H1 (cell line): Measurements from ENCODE around the gene TKFC. TPM values are rescaled to one million over a fixed set of nuclear protein-coding genes. Genes with fewer than 3 reads are reported as not detected.
"Not testable (repeated sequence)": the region's sequence is repeated elsewhere in the genome, so short reads cannot be mapped to it uniquely, and the experiment has no call there.

Experiments
- CTCF ChIA-PET: fragments of 300-600 bp; sonication (Branson Sonifier 250); formaldehyde crosslinking; loops from one replicate; lab custom pipeline; 2021; ENCODE audit not compliant: partially characterized antibody; lab: Charles Lee
- POLR2A ChIA-PET: fragments of 300-600 bp; sonication (Branson Sonifier 250); formaldehyde crosslinking; loops from one replicate; lab custom pipeline; 2021; ENCODE audit warnings: inconsistent platforms; ENCODE audit not compliant: partially characterized antibody; lab: Charles Lee
- DNase-seq, 2 experiments: peaks; one replicate each; pipeline versions ENCODE4 v3.0.0 to v3.0.0-alpha.2; 2010 to 2022; ENCODE audit warnings: low spot score in 2 of 2, low read depth in 1 of 2, mixed read lengths in 1 of 2
- FAIRE-seq: peaks from 2 replicates; lab custom pipeline; 2011; peaks lifted over from hg19 to GRCh38; lab: Jason Lieb, UNC
- H2AFZ ChIP-seq: 2 replicates; pipeline ENCODE4 v1.8.1; 2012; ENCODE audit warnings: low read length, inconsistent platforms
- H2AK5ac ChIP-seq: 2 replicates; pipeline ENCODE4 v1.6.1; 2013; ENCODE audit warnings: low read depth, low read length
- H2BK120ac ChIP-seq: replicated peaks from 2 replicates; pipeline ENCODE3; 2013; ENCODE audit warnings: low read depth, low read length, inconsistent platforms
- H2BK12ac ChIP-seq: 2 replicates; pipeline ENCODE4 v1.6.1; 2013; ENCODE audit warnings: low read depth, low read length
- H2BK15ac ChIP-seq: 2 replicates; pipeline ENCODE4 v1.6.1; 2013; ENCODE audit warnings: low read length
- H2BK20ac ChIP-seq: 2 replicates; pipeline ENCODE4 v1.6.1; 2013; ENCODE audit warnings: low read length
- H2BK5ac ChIP-seq: 2 replicates; pipeline ENCODE4 v1.6.1; 2013; ENCODE audit warnings: low read depth, low read length
- H3K14ac ChIP-seq: 2 replicates; pipeline ENCODE4 v1.6.1; 2013; ENCODE audit warnings: inconsistent platforms; ENCODE audit not compliant: insufficient read length
- H3K18ac ChIP-seq: 2 replicates; pipeline ENCODE4 v1.6.1; 2013; ENCODE audit warnings: low read length; ENCODE audit errors: extremely low read depth
- H3K23ac ChIP-seq: 2 replicates; pipeline ENCODE4 v1.6.1; 2013; ENCODE audit warnings: inconsistent platforms; ENCODE audit not compliant: insufficient read length
- H3K23me2 ChIP-seq: 2 replicates; pipeline ENCODE4 v1.6.1; 2013; ENCODE audit warnings: low read depth, low read length
- H3K27ac ChIP-seq: 2 replicates; pipeline ENCODE4 v1.6.1; 2011; ENCODE audit warnings: low read depth, low read length, inconsistent platforms
- H3K27me3 ChIP-seq, 4 experiments: replicated peaks in 1 of 4; 1 replicate in 1 of 4; 2 replicates in 3 of 4; pipeline versions ENCODE4 v1.6.1 to v1.8.1; 2011 to 2013; ENCODE audit warnings: low read length in 3 of 4, mild to moderate bottlenecking in 3 of 4, inconsistent platforms in 2 of 4, mixed read lengths in 2 of 4, moderate library complexity in 1 of 4; ENCODE audit not compliant: control insufficient read depth in 3 of 4, insufficient read depth in 3 of 4; ENCODE audit errors: extremely low read depth in 1 of 4
- H3K36me3 ChIP-seq, 4 experiments: 2 replicates each; pipeline versions ENCODE4 v1.6.1 to v1.8.1; 2011 to 2013; ENCODE audit warnings: mild to moderate bottlenecking in 4 of 4, low read length in 3 of 4, moderate library complexity in 2 of 4, control low read depth in 1 of 4, inconsistent platforms in 1 of 4; ENCODE audit not compliant: insufficient read depth in 4 of 4, control insufficient read depth in 2 of 4
- H3K4ac ChIP-seq: replicated peaks from 2 replicates; pipeline ENCODE3; 2013; ENCODE audit warnings: low read length, low read depth, mixed read lengths, inconsistent platforms; ENCODE audit not compliant: insufficient read length
- H3K4me1 ChIP-seq, 4 experiments: replicated peaks in 1 of 4; 1 replicate in 1 of 4; 2 replicates in 3 of 4; pipeline versions ENCODE4 v1.6.1 to v1.8.1; 2011 to 2013; ENCODE audit warnings: low read length in 3 of 4, inconsistent platforms in 2 of 4, mixed read lengths in 1 of 4; ENCODE audit not compliant: insufficient read depth in 4 of 4, control insufficient read depth in 3 of 4
- H3K4me2 ChIP-seq, 2 experiments: 2 replicates each; pipeline versions ENCODE4 v1.6.1 to v1.8.1; 2011 to 2013; ENCODE audit warnings: low read depth in 2 of 2, low read length in 2 of 2, control low read depth in 1 of 2, inconsistent platforms in 1 of 2, mild to moderate bottlenecking in 1 of 2; ENCODE audit not compliant: insufficient read depth in 1 of 2
- H3K4me3 ChIP-seq, 4 experiments: fragments of 200-600, 300-600 bp in 1 of 4; sonication (generic), shearing (Covaris generic), sonication (Bioruptor Twin) in 1 of 4; 2 replicates each; pipeline versions ENCODE4 v1.5.1 to v1.8.1; 2011 to 2016; ENCODE audit warnings: low read length in 4 of 4, low read depth in 3 of 4, control low read depth in 2 of 4, inconsistent platforms in 2 of 4, mild to moderate bottlenecking in 2 of 4, mixed read lengths in 1 of 4, moderate library complexity in 1 of 4; ENCODE audit not compliant: insufficient read depth in 2 of 4; ENCODE audit errors: extremely low read depth in 1 of 4
- H3K56ac ChIP-seq: replicated peaks from 2 replicates; pipeline ENCODE3; 2013; ENCODE audit warnings: low read depth, mild to moderate bottlenecking, mixed read lengths, low read length, inconsistent platforms; ENCODE audit not compliant: insufficient read length
- H3K79me1 ChIP-seq: 2 replicates; pipeline ENCODE4 v1.6.1; 2013; ENCODE audit warnings: low read depth, low read length, control low read depth
- H3K79me2 ChIP-seq, 2 experiments: 2 replicates each; pipeline versions ENCODE4 v1.6.1 to v1.8.1; 2012 to 2013; ENCODE audit warnings: low read length in 2 of 2, mild to moderate bottlenecking in 2 of 2, inconsistent platforms in 1 of 2; ENCODE audit not compliant: insufficient read depth in 2 of 2, control insufficient read depth in 1 of 2
- H3K9ac ChIP-seq, 4 experiments: replicated peaks in 1 of 4; 1 replicate in 1 of 4; 2 replicates in 3 of 4; pipeline versions ENCODE4 v1.6.1 to v1.8.1; 2011 to 2013; ENCODE audit warnings: low read depth in 3 of 4, low read length in 3 of 4, control low read depth in 2 of 4, mild to moderate bottlenecking in 2 of 4, moderate library complexity in 2 of 4, inconsistent platforms in 1 of 4; ENCODE audit errors: extremely low read depth in 1 of 4
- H3K9me3 ChIP-seq, 2 experiments: 2 replicates each; pipeline versions ENCODE4 v1.6.1 to v1.8.1; 2012 to 2013; ENCODE audit warnings: mild to moderate bottlenecking in 2 of 2, moderate library complexity in 2 of 2, control low read depth in 1 of 2, inconsistent platforms in 1 of 2, low read depth in 1 of 2, low read length in 1 of 2, mixed read lengths in 1 of 2; ENCODE audit not compliant: insufficient read depth in 2 of 2
- H4K20me1 ChIP-seq, 2 experiments: replicated peaks in 1 of 2; 2 replicates each; pipeline versions ENCODE3 to v1.8.1; 2011 to 2013; ENCODE audit warnings: inconsistent platforms in 2 of 2, low read length in 2 of 2, mild to moderate bottlenecking in 1 of 2; ENCODE audit not compliant: insufficient read depth in 2 of 2, control insufficient read depth in 1 of 2
- H4K5ac ChIP-seq: 2 replicates; pipeline ENCODE4 v1.6.1; 2013; ENCODE audit warnings: low read length, low read depth, mixed read lengths, inconsistent platforms; ENCODE audit not compliant: insufficient read length
- H4K8ac ChIP-seq: 2 replicates; pipeline ENCODE4 v1.8.0; 2013; ENCODE audit warnings: mild to moderate bottlenecking, moderate library complexity, low read length, inconsistent platforms; ENCODE audit not compliant: insufficient read depth; ENCODE audit errors: extremely low read depth
- H4K91ac ChIP-seq: replicated peaks from 2 replicates; pipeline ENCODE3; 2013; ENCODE audit warnings: low read length, mixed read lengths, inconsistent platforms; ENCODE audit not compliant: insufficient read length
- TAF7 ChIP-seq: optimal IDR thresholded peaks from 2 replicates; pipeline ENCODE3; 2011; ENCODE audit warnings: low read depth, mild to moderate bottlenecking, inconsistent platforms, low read length, moderate library complexity, borderline replicate concordance
- WGBS, 2 experiments: shearing (Covaris generic) in 1 of 2; methylation state at CpG; one replicate each; pipeline versions ENCODE4 v1.1.6 to v1.1.7; 2013 to 2015; ENCODE audit warnings: low lambda C conversion rate in 2 of 2, mixed read lengths in 2 of 2, inconsistent platforms in 1 of 2, low coverage in 1 of 2, missing lambda C conversion rate in 1 of 2; ENCODE audit not compliant: insufficient replicate concordance in 2 of 2, insufficient coverage in 1 of 2, insufficient read length in 1 of 2; ENCODE audit errors: extremely low coverage in 1 of 2, missing lambda C conversion rate in 1 of 2; 5-methylcytosine and 5-hydroxymethylcytosine counted together
- polyA plus RNA-seq, 7 experiments: library from polyadenylated mRNA; depleted of rRNA in 3 of 7; stranded (reverse) in 5 of 7; unstranded in 2 of 7; fragments of >200 nt in 5 of 7; fragments of 200-250 nt in 2 of 7; gene quantifications; 1 replicate in 5 of 7; 2 replicates in 1 of 7; 4 replicates in 1 of 7; pipeline versions ENCODE4 v1.2.1 to v1.2.3, GENCODE V29; 2011 to 2013; ENCODE audit warnings: missing spikeins in 2 of 7, mixed read lengths in 2 of 7
- total RNA-seq: library from RNA; stranded (reverse); fragmentation: NEBNext Ultra II Directional; extraction: Animal tissue kit (Norgen Biotek cat#: 25700); gene quantifications from 2 replicates; pipeline ENCODE4 v1.2.1, GENCODE V29; 2021

TKFC gene
- total and polyA plus RNA-seq, 2 of the 8 experiments (the other 6 are each of a cell fraction or from before 2014, with no cell fraction given): 53.5 to 55.0 TPM

DNA sequence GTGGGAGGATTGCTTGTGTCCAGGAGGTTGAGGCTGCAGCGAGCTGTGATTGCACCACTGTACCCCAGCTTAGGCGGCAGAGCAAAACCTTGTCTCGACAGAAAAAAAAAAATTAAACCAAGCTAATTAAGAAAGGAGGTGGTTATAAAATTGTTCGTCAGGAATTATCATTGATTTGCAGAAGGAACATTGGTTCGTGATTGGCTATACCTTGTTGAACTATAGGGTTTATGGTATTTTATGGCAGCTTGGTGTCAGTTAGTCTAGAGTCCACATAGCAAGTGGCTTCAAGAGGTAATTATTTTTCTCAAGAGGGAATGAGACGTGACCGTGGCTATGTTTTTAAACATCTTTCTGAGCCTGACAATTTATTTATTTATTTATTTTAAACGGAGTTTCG, 47.9 kb downstream of the TKFC start (continued):
- TF ChIP-seq TAF7: no peak
- TF ChIP-seq, all 59 proteins: peak for 0

- not testable (repeated sequence) for H3K4me2 ChIP-seq, H3K4me1 ChIP-seq, H3K18ac ChIP-seq, FAIRE-seq, H2BK20ac ChIP-seq, H3K9me3 ChIP-seq, H3K9ac ChIP-seq, H2BK15ac ChIP-seq, H4K8ac ChIP-seq, H3K23ac ChIP-seq, H2BK5ac ChIP-seq, H2BK12ac ChIP-seq, H3K14ac ChIP-seq, DNase-seq, H3K27ac ChIP-seq, H2AK5ac ChIP-seq, H3K27me3 ChIP-seq, H3K79me2 ChIP-seq, H3K56ac ChIP-seq, H4K20me1 ChIP-seq, H4K91ac ChIP-seq, H2BK120ac ChIP-seq, H3K23me2 ChIP-seq, H3K79me1 ChIP-seq, H3K36me3 ChIP-seq, H2AFZ ChIP-seq, H3K4me3 ChIP-seq, H3K4ac ChIP-seq, H4K5ac ChIP-seq
- 92% methylated on average over 5 of the region's 5 CpGs; no CpG with 5 or more reads in 1 of the 2 experiments for WGBS, 2 experiments
- POLR2A ChIA-PET: interaction anchor here (1.3 to 38.6 kb wide), 4 partner anchors 8 to 46 kb away, joined by 4 to 1106 read pairs (median 10); partner anchors contain the start of genes CPSF7, CYB561A3, DDB1 and SDHAF2
- CTCF ChIA-PET: interaction anchor here (0.7 to 9.4 kb wide), 19 partner anchors 9 to 724 kb away, joined by 3 to 290 read pairs (median 11); partner anchors contain the start of genes CPSF7, CYB561A3, DDB1 and SDHAF2
Measured at GRCh38 chr11:61383859-61384258, 50.8 kb downstream of the TKFC start.
